Activated T-cell treated with anti-CD3 and anti-CD28 coated beads for 4 hours (primary cell): ENCODE results near the gene CDH26.

Source experiments
- DNase-seq: peaks from one replicate; pipeline ENCODE4 v3.0.0-alpha.2; 2020

CDH26 gene

GRCh38 chr20:60050193-60050947 is 92.1 kb downstream of the CDH26 start:
- no peak for DNase-seq

- no peak for DNase-seq
Measured at GRCh38 chr20:60051911-60052310, 93.7 kb downstream of the CDH26 start.

DNA sequence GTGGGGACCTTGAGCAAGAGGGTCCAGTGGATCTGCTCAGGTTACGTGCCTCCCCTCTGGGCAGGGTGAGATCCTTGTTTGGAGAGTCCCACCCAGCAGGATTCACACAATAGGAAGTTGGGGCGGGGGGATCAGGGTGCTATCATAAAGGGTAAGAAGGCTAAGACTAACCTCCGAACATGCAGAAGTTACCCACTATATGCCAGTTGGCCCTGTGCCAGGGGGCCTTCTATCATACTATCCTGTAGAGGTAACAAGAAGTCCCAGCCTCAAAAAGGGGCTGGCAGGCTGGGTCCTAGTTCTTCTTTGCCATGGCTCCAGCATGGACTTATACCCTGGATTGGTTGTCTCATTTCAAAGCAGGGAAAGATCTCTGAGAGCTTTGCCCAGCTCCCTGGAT is 94.1 kb downstream of the CDH26 start:
- no peak for DNase-seq

DNA sequence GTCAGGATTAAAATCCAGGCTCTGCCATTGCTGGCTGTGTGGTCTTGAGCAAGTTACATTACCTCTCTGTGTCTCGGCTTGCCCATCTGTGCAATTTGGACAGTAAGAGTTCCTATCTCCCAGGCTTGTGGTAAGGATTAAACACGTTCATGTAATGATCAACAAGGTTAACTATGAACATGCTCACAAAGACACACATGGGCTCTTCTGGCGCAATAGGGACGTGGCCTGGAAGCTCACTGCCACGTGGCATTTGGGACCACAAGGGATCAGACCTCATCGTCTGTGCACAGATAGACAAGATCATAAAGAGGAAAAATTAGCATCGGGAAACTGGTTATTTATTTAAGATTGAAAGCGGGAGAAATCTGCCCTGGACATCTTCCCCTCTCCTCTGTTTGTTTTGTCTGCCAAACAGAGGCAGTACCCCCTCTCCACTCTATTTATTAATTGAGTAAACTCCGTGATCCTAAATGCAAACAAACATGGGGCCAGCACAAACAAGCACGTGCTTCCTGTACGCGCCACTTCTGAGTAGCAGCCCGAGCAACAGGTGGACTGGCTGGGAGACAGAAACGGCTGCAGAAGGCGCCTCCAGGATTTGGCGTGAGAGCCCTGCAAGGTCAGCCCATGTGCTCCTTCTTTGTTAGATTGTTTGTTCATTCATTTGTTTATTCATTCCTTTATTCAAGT is 95.0 kb downstream of the CDH26 start:
- DNase-seq = no peak

GRCh38 chr20:60053818-60054190 is 95.6 kb downstream of the CDH26 start:
- no peak for DNase-seq

DNA sequence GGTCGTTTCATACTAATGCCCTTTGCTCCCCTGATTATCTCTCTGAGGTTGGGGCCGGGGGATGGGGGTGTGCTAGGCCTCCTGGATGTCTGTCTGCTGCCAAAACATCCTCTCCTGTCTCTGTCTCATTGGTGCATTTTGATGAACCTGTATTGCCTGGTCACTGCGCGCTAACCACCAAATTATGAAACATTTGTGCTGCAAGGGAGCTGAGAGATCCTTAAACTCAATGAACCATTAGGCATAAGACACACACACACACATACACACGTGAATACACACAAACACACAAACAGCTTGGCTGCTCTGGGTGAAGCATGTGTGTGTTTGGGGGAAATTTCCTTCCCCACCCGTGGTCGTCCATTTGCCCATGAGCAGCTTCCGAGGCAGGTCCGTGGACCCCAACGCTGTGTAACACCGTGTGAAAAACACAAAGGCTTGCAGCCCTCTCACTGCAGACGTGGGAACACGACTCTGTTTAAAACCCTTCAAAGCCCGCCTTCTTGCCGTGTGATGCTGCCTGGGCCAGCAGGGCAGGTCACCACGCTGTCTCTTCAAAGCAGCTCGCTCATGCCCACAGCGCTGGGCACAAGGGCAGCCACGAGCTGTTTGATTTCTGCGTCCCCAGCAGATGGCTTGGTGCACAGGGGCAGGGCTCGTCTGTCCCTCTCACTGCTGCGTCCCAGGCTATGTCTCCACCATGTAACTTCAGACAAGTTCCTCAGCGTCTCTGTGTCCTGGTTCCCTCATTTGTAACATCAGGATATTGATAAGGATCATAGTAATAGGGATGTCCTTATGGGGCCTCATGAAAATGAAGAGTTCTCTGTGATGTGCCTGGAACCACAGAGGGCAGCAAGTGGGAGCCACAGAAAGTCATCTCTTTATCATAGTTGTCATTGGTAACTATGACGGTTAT is 96.8 kb downstream of the CDH26 start:
- no peak for DNase-seq

- DNase-seq = peak; percentile 13
Measured at GRCh38 chr20:60055740-60056139, 97.5 kb downstream of the CDH26 start.

GRCh38 chr20:60056407-60057122 is 98.3 kb downstream of the CDH26 start:
- DNase-seq = no peak

DNA sequence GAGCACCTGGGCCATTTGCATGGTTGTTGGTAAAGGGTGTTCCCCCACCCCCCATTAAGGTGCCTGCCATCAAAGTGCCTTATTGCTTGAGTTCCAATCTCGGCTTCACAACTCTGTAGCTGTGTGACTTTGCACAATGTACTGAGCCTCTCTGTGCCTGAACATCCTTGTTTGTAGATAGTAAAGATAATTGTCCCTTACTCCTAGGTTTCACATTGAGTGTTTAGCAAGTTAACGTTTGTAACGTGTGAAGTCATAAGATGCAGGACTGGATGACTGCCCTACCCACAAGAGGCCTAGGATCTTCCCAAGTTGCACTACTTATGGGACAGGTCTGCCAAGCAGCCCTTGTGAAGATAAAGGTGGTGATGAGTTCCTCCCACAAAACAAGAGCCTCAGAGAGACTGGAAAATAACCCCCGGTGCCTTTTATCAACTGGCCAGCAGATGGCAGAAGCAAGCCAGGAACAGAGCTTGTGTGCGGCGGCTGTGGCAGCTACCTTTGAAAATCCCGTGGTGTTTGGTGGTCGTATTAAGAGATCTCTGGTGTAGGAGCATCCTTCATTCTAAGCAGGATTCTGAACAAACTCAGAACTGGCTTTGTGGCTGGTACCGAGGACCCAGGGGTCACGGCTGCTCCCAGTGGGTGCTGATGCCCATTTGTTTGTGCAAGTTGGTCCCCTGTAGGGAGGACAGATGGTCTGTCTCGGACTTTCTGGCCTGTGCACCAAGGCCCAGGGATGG is 99.1 kb downstream of the CDH26 start:
- peak; percentile 53 for DNase-seq

DNA sequence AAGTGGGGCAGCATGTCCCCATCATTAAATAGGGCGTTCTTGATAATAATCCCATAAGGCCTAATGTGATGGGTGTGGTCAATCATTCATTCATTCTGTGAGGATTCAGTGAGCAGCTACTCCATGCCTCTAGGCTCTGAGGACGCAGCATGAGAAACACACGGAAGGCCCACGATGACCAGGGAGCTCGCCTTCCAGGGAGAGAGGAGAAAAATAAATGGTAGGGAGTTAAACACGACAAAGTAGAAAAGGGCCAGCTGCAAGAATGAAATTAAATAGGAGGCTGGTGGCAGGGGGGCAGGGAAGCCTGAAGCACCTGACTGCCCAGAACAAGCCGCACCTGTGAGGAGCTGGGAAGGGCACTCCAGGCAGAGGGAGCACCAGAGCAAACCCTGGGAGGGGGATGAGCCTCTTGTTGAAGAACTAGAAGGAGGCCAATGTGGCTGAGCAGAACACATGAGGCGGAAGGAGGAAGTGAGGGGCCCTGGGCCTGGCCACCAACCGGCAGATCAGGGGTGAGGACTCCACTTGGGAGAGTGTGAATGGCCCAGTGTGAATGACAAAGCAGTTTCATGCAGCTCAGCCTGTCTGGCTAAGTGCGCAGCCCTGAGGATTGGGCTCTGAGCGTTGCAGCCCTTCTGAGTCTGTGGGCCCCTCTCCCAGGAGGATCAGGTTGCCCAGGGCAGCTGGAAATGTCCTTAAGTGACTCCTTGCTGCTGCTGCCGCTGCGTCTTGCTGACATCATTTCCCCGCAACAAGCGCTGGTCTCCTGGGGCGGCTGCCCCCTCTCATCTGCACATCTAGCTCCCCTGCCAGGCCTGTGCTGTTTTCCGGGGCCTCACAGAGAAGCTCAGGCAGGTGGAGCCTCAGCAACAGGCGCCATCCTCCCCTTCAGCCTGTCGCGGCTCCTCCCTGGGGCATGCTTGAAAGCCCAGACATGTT is 99.9 kb downstream of the CDH26 start:
- no peak for DNase-seq

GRCh38 chr20:60058879-60059278 is 100.7 kb downstream of the CDH26 start:
- DNase-seq = no peak

GRCh38 chr20:60060006-60060557 is 101.9 kb downstream of the CDH26 start:
- DNase-seq = no peak

DNA sequence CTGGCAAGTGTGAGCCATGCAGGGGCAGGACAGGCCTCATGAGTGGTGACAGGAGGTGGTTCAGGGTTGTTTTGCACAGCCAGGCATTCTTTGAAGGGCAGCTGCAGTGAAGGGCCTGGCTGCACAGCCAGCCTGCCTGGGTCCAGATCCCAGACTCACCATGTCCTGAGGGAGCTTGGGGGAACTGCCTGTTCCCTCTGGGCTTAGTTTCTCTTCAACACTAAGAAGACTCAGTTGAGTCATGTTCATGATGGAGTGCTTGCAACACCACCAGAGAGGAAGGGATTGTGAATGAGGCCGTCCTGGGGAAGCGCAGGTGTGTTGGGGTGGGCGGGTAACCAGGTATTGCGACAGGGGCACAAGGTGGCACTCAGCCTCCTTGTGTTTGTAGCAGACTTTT is 102.4 kb downstream of the CDH26 start:
- DNase-seq = no peak

DNA sequence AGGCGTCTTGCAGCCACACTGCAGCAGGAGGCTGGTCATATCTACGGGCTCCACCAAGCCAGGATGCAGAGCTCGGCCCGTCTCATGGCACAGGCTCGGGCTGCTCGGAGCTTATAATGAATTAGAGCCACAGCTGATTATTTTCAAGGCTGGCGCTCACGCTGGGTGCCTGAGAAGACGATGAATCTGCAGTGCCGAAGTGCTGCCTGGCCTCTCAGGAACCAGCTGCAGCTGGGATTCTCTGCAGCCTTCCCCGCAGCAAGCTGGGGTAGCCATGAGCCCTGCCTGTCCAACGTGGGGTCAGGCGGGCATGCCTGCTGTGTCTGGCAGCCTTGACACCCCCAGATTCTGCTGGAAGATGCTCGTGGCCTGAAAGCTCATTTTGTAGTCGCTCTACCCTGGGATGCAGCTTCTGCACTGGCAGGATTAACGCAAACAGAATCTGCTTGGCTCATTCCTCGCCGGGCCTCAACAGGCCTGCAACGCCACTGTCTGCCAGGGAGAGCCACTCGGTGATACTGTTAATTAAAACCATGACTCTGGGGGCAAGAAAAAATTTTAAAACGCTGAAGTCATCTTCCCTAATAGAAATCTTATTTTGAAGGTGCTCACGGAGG is 104.3 kb downstream of the CDH26 start:
- DNase-seq = no peak

- no peak for DNase-seq
Measured at GRCh38 chr20:60063048-60063451, 104.8 kb downstream of the CDH26 start.

GRCh38 chr20:60063739-60064380 is 105.6 kb downstream of the CDH26 start:
- no peak for DNase-seq
